Hepatocyte (in vitro differentiated cells): ENCODE results near the gene TRIM32. TPM values are rescaled to one million over a fixed set of nuclear protein-coding genes. Genes with fewer than 3 reads are reported as not detected.

ENCODE experiments used
- DNase-seq: peaks from one replicate; pipeline ENCODE4 v3.0.0-alpha.2; 2016; ENCODE audit warnings: low spot score
- H2AFZ ChIP-seq: fragments of 200-600 bp; sonication (generic); 2 replicates; pipeline ENCODE4 v1.6.0; 2016; ENCODE audit warnings: antibody characterized with exemption, mild to moderate bottlenecking
- H3K27ac ChIP-seq: fragments of 200-600 bp; sonication (generic); 2 replicates; pipeline ENCODE4 v1.5.1; 2016; ENCODE audit warnings: mild to moderate bottlenecking
- H3K27me3 ChIP-seq: fragments of 200-600 bp; sonication (generic); 2 replicates; pipeline ENCODE4 v1.6.1; 2016
- H3K36me3 ChIP-seq: fragments of 200-600 bp; sonication (generic); replicated peaks from 2 replicates; pipeline ENCODE4 v1.5.1; 2016; ENCODE audit warnings: low read depth; ENCODE audit not compliant: insufficient read depth
- H3K4me1 ChIP-seq: fragments of 200-600 bp; sonication (generic); 2 replicates; pipeline ENCODE4 v1.5.1; 2016; ENCODE audit warnings: mild to moderate bottlenecking, moderate library complexity; ENCODE audit not compliant: insufficient read depth
- H3K4me2 ChIP-seq: fragments of 200-600 bp; sonication (generic); 2 replicates; pipeline ENCODE4 v1.6.0; 2016
- H3K4me3 ChIP-seq: fragments of 200-600 bp; sonication (generic); 2 replicates; pipeline ENCODE4 v1.5.1; 2016; ENCODE audit warnings: mild to moderate bottlenecking
- H3K79me2 ChIP-seq: fragments of 200-600 bp; sonication (generic); 2 replicates; pipeline ENCODE4 v1.6.0; 2017; ENCODE audit warnings: mild to moderate bottlenecking
- H3K9me2 ChIP-seq: fragments of 200-600 bp; sonication (generic); replicated peaks from 2 replicates; pipeline ENCODE4 v1.6.0; 2017; ENCODE audit warnings: mild to moderate bottlenecking; ENCODE audit not compliant: insufficient read depth
- H3K9me3 ChIP-seq: fragments of 200-600 bp; sonication (generic); 2 replicates; pipeline ENCODE4 v1.5.1; 2016; ENCODE audit warnings: low read depth, mild to moderate bottlenecking
- H4K20me1 ChIP-seq: fragments of 200-600 bp; sonication (generic); 2 replicates; pipeline ENCODE4 v1.6.0; 2016; ENCODE audit warnings: mild to moderate bottlenecking; ENCODE audit not compliant: insufficient read depth, poor library complexity, severe bottlenecking
- EZH2 ChIP-seq: fragments of 200-600 bp; sonication (generic); IDR thresholded peaks from 2 replicates; pipeline ENCODE4 v1.6.1; 2016; ENCODE audit warnings: antibody characterized with exemption, mild to moderate bottlenecking, borderline replicate concordance
- EZH2phosphoT487 ChIP-seq: fragments of 200-600 bp; sonication (generic); IDR thresholded peaks from one replicate; pipeline ENCODE4 v1.6.1; 2018; ENCODE audit warnings: antibody characterized with exemption, mild to moderate bottlenecking, low read depth, moderate library complexity; ENCODE audit not compliant: unreplicated experiment, severe bottlenecking
- WGBS: methylation state at CpG from one replicate; pipeline ENCODE4 v1.1.6; 2016; ENCODE audit warnings: low lambda C conversion rate; ENCODE audit errors: missing lambda C conversion rate; 5-methylcytosine and 5-hydroxymethylcytosine counted together
- polyA plus RNA-seq: library from polyadenylated mRNA; unstranded; fragments of >200 nt; fragmentation: Nextera tagmentation; extraction: Ambion mirVana; gene quantifications from 2 replicates; pipeline ENCODE4 v1.2.1, GENCODE V29; 2016
- total RNA-seq: library from RNA; depleted of rRNA; stranded (reverse); fragments of >200 nt; gene quantifications from 2 replicates; pipeline ENCODE4 v1.2.3, GENCODE V29; 2014
- TF ChIP-seq, protein P1 (sequence below): fragments of 200-600 bp; sonication (generic); IDR thresholded peaks from 2 replicates; pipeline ENCODE4 v1.5.1; 2016; ENCODE audit warnings: antibody characterized with exemption, mild to moderate bottlenecking; ENCODE audit not compliant: poor library complexity

TRIM32 gene
- total and polyA plus RNA-seq, 2 experiments from 2014 or later = 21.0 to 30.8 TPM

DNA sequence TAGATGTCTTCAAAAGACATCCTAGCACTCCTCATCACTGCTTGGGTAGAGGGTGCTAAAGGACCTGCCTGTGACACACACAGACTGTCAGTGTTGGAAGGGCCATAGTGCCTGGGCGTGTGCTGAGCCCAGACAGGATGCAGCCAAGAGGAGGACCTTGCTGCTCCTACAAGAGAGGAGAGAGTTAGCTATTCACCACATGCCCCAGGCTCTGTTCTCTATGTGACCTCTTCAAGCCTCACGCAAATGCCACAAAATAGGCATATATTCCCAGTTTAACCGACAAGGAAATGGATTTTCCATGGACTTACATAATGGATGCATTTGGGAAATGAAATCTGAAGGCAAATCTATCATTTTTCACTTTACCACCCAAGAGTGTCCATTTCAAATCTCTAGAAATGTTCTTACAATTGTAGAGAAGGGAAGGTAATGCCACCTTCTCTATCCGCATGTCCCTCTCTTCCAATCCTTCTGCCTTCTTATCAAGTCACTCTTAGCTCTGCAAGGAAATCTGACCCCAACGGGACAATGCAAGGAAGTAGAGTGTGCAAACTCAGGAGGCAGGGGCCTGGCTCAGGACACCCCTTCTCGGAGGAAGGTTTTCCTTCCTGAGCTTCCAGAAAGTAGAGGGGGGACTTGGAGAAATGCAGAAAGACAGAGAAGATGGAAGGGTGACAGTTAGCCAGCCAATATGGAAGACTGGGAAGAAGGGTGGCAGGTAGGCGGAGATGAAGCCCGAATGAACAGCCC lies 49.5 kb downstream of the TRIM32 start:
- H2AFZ ChIP-seq = no peak overlapping the region
- no peaks in the 10 kb centered on the region for H3K36me3 ChIP-seq
- TF ChIP-seq EZH2 (no peak), EZH2phosphoT487 (no peak)
- TF ChIP-seq, protein P1, sequence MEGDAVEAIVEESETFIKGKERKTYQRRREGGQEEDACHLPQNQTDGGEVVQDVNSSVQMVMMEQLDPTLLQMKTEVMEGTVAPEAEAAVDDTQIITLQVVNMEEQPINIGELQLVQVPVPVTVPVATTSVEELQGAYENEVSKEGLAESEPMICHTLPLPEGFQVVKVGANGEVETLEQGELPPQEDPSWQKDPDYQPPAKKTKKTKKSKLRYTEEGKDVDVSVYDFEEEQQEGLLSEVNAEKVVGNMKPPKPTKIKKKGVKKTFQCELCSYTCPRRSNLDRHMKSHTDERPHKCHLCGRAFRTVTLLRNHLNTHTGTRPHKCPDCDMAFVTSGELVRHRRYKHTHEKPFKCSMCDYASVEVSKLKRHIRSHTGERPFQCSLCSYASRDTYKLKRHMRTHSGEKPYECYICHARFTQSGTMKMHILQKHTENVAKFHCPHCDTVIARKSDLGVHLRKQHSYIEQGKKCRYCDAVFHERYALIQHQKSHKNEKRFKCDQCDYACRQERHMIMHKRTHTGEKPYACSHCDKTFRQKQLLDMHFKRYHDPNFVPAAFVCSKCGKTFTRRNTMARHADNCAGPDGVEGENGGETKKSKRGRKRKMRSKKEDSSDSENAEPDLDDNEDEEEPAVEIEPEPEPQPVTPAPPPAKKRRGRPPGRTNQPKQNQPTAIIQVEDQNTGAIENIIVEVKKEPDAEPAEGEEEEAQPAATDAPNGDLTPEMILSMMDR = no peak
- WGBS = 56% methylated on average over 8 of the region's 8 CpGs
- H3K4me1 ChIP-seq = no peaks in the 10 kb centered on the region
- no peaks in the 10 kb centered on the region for H4K20me1 ChIP-seq
- no peaks in the 10 kb centered on the region for H3K9me2 ChIP-seq
- no peak overlapping the region for H3K27ac ChIP-seq
- H3K79me2 ChIP-seq = no peaks in the 10 kb centered on the region
- no peaks in the 10 kb centered on the region for H3K9me3 ChIP-seq
- H3K4me2 ChIP-seq = no peak overlapping the region
- H3K27me3 ChIP-seq = peaks cover 3% of the 10 kb centered on the region
- no peak overlapping the region for H3K4me3 ChIP-seq
- DNase-seq = no peak

DNA sequence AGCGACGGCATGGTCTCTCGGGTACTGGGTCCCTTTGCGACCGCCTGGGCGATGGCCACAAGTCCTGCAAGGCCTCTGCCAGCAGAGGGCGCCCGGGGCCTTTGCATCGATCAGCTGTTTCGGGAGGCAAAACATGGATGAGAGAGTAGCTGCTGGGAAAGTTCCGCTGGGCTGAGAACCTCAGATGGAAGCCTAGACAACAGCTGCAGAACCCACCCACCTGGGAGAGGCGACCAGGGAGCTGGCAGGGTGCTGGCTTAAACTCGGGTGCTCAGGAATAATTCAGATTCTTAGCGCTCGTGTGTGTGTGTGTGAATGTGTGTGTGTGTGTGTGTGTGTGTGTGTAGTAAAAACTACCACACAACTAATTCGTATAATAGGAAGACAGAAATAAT lies 50.0 kb downstream of the TRIM32 start:
- Histone ChIP-seq H3K79me2 (no peaks in the 10 kb centered on the region), H3K36me3 (no peaks in the 10 kb centered on the region), H3K27ac (no peak overlapping the region), H3K4me1 (no peaks in the 10 kb centered on the region), H3K4me2 (peak overlapping the region; percentile 45), H3K4me3 (no peak overlapping the region), H3K9me3 (no peaks in the 10 kb centered on the region), H2AFZ (no peak overlapping the region), H4K20me1 (no peaks in the 10 kb centered on the region), H3K9me2 (no peaks in the 10 kb centered on the region), H3K27me3 (peaks cover 3% of the 10 kb centered on the region)
- DNase-seq = peak; percentile 92
- WGBS = 19% methylated on average over 16 of the region's 16 CpGs
- TF ChIP-seq, protein P1 = peak; percentile 84
- no peak for TF ChIP-seq EZH2

DNA sequence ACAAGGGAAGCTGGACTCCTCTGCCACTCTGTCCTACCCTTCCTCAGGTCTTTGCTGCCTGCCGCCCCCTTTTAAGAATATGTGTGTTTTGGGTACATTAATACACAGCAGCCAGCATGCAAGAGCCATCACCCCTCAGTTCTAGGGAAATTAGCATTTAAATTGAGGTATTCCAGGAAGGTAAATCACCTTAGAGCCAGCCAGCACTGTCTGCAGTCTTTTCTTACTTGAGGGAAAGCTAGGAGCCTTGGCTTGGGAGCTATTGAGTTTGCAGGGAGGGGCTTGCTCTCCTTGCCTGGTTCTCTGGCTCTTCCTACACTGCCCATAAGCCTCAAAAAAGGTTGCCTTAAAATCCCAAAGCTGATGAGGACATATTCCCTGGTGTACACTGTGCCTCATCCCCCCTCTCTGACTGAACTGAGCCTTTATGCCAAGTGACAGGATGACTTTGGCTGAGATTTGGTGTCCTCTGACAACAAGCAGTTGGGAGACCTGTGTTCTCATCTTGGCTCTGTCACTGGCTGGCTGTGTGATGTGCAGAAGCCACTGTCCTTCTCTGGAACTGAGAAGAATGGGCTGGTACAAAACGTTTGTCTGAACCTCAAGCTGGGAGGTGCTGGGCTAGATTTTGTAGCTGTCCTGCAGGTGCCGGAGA lies 54.1 kb downstream of the TRIM32 start:
- Histone ChIP-seq H2AFZ (no peak overlapping the region), H4K20me1 (no peaks in the 10 kb centered on the region), H3K9me2 (no peaks in the 10 kb centered on the region), H3K36me3 (no peaks in the 10 kb centered on the region), H3K27me3 (peaks cover 3% of the 10 kb centered on the region), H3K4me3 (no peak overlapping the region), H3K4me2 (no peak overlapping the region), H3K79me2 (no peaks in the 10 kb centered on the region), H3K27ac (no peak overlapping the region), H3K9me3 (no peaks in the 10 kb centered on the region), H3K4me1 (no peaks in the 10 kb centered on the region)
- DNase-seq = no peak
- TF ChIP-seq, protein P1 = no peak
- WGBS = 72% methylated on average over 3 of the region's 3 CpGs
